NCI-H446 (cell line): ENCODE measurements around the gene PLXNA4.
A peak's percentile ranks its signal among the peaks of the same experiment; 100 is the strongest.

Source experiments
- DNase-seq, 2 experiments: peaks; one replicate each; lab custom pipeline; 2025; lab: John Stamatoyannopoulos, UW

PLXNA4 gene

GRCh38 chr7:132240262-132240661, 336.0 kb downstream of the PLXNA4 start:
- DNase-seq, result peak in 1 of 2 experiments; percentile 7

- no peak for DNase-seq
Measured at GRCh38 chr7:132239422-132239994, 336.8 kb downstream of the PLXNA4 start.

- DNase-seq, result no peak
Measured at GRCh38 chr7:132234711-132235110, 341.6 kb downstream of the PLXNA4 start.

- DNase-seq, result no peak
Measured at GRCh38 chr7:132232406-132232805, 343.9 kb downstream of the PLXNA4 start.

- no peak for DNase-seq
Measured at GRCh38 chr7:132230462-132230861, 345.8 kb downstream of the PLXNA4 start.

GRCh38 chr7:132228240-132228639, 348.0 kb downstream of the PLXNA4 start:
- DNase-seq, result no peak

GRCh38 chr7:132226957-132227290, 349.3 kb downstream of the PLXNA4 start:
- no peak for DNase-seq

- DNase-seq, result no peak
Measured at GRCh38 chr7:132226046-132226956, 350.0 kb downstream of the PLXNA4 start.

- DNase-seq, result no peak
Measured at GRCh38 chr7:132225216-132226030, 350.8 kb downstream of the PLXNA4 start.

GRCh38 chr7:132221356-132221755, 354.9 kb downstream of the PLXNA4 start:
- DNase-seq, result no peak

GRCh38 chr7:132220060-132220459, 356.2 kb downstream of the PLXNA4 start:
- no peak for DNase-seq

GRCh38 chr7:132218876-132219275, 357.4 kb downstream of the PLXNA4 start:
- no peak for DNase-seq

- DNase-seq, result no peak
Measured at GRCh38 chr7:132216847-132217525, 359.3 kb downstream of the PLXNA4 start.

- DNase-seq, result no peak
Measured at GRCh38 chr7:132214452-132214851, 361.8 kb downstream of the PLXNA4 start.

- DNase-seq, result no peak
Measured at GRCh38 chr7:132213583-132213982, 362.7 kb downstream of the PLXNA4 start.

GRCh38 chr7:132211971-132212370, 364.3 kb downstream of the PLXNA4 start:
- DNase-seq, result peak in 1 of 2 experiments; percentile 23

GRCh38 chr7:132210821-132211220, 365.4 kb downstream of the PLXNA4 start:
- no peak for DNase-seq

GRCh38 chr7:132207782-132208181, 368.5 kb downstream of the PLXNA4 start:
- DNase-seq, result no peak

- no peak for DNase-seq
Measured at GRCh38 chr7:132207211-132207610, 369.1 kb downstream of the PLXNA4 start.

GRCh38 chr7:132206594-132206993, 369.7 kb downstream of the PLXNA4 start:
- no peak for DNase-seq

- no peak for DNase-seq
Measured at GRCh38 chr7:132205509-132205908, 370.8 kb downstream of the PLXNA4 start.

- no peak for DNase-seq
Measured at GRCh38 chr7:132203021-132203420, 373.2 kb downstream of the PLXNA4 start.
